ENCODE measurements around the gene BRAT1. TPM values are rescaled to one million over a fixed set of nuclear protein-coding genes. Genes with fewer than 3 reads are reported as not detected.

The BRAT1 gene
- total RNA-seq, 1 experiment from 2014 or later, result 50.0 TPM

DNA sequence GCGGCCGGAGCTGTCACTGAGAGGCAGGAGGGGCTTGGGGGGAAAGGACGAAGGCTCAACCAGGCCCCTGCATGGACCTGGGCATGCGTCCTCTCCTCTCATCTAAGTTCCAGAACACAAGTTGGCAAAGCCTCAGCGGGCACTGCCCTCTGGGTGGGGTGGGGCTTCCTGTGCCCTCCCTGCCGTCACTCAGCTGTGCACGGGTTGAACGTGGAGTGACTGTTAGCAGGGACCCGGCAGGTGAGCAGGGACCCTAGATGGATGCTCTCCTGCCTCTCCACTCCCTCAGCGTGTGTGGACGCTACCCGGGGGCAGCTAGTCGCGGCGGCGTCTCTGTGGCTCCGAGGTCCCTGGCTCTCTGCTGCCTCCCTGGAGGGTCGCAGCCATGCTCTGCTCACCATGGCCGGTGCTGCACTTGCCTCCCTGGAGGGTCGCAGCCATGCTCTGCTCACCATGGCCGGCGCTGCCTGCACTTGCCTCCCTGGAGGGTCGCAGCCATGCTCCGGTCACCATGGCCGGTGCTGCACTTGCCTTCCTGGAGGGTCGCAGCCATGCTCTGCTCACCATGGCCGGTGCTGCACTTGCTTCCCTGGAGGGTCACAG is 40.0 kb upstream of the BRAT1 start:
- ChIA-PET POLR2A (no interaction called here), CTCF (interaction anchor here (1.3 to 3.9 kb wide), 4 partner anchors 10 to 126 kb away, joined by 3 to 14 read pairs (median 5); no protein-coding TSS in a partner anchor)
- Mint-ChIP-seq H3K27me3 (ENCODE audit: low read depth) (no peaks in the 10 kb centered on the region), H3K27ac (no peak overlapping the region), H3K36me3 (no peaks in the 10 kb centered on the region), H3K9me3 (no peaks in the 10 kb centered on the region), H3K4me3 (no peak overlapping the region), H3K4me1 (no peaks in the 10 kb centered on the region)
- DNase-seq (ENCODE audit: low spot score) (no peak), ATAC-seq (no peak)
- TF ChIP-seq KAT7 (CRISPR knock-in tag; IDR thresholded peaks at IDR 0.05; ENCODE audit: borderline replicate concordance) (no peak), ZNF416 (CRISPR knock-in tag; IDR thresholded peaks at IDR 0.05) (no peak), GRHL2 (CRISPR knock-in tag; IDR thresholded peaks at IDR 0.05; ENCODE audit: insufficient replicate concordance, severe bottlenecking) (no peak), ZNF263 (CRISPR knock-in tag; IDR thresholded peaks at IDR 0.05; ENCODE audit: low read depth) (no peak)
- TF ChIP-seq, protein P1, sequence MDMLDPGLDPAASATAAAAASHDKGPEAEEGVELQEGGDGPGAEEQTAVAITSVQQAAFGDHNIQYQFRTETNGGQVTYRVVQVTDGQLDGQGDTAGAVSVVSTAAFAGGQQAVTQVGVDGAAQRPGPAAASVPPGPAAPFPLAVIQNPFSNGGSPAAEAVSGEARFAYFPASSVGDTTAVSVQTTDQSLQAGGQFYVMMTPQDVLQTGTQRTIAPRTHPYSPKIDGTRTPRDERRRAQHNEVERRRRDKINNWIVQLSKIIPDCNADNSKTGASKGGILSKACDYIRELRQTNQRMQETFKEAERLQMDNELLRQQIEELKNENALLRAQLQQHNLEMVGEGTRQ (CRISPR knock-in tag; IDR thresholded peaks at IDR 0.05), result no peak
- TF ChIP-seq, protein P2, sequence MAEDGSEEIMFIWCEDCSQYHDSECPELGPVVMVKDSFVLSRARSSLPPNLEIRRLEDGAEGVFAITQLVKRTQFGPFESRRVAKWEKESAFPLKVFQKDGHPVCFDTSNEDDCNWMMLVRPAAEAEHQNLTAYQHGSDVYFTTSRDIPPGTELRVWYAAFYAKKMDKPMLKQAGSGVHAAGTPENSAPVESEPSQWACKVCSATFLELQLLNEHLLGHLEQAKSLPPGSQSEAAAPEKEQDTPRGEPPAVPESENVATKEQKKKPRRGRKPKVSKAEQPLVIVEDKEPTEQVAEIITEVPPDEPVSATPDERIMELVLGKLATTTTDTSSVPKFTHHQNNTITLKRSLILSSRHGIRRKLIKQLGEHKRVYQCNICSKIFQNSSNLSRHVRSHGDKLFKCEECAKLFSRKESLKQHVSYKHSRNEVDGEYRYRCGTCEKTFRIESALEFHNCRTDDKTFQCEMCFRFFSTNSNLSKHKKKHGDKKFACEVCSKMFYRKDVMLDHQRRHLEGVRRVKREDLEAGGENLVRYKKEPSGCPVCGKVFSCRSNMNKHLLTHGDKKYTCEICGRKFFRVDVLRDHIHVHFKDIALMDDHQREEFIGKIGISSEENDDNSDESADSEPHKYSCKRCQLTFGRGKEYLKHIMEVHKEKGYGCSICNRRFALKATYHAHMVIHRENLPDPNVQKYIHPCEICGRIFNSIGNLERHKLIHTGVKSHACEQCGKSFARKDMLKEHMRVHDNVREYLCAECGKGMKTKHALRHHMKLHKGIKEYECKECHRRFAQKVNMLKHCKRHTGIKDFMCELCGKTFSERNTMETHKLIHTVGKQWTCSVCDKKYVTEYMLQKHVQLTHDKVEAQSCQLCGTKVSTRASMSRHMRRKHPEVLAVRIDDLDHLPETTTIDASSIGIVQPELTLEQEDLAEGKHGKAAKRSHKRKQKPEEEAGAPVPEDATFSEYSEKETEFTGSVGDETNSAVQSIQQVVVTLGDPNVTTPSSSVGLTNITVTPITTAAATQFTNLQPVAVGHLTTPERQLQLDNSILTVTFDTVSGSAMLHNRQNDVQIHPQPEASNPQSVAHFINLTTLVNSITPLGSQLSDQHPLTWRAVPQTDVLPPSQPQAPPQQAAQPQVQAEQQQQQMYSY (CRISPR knock-in tag; IDR thresholded peaks at IDR 0.05), result no peak
- TF ChIP-seq, protein P3, sequence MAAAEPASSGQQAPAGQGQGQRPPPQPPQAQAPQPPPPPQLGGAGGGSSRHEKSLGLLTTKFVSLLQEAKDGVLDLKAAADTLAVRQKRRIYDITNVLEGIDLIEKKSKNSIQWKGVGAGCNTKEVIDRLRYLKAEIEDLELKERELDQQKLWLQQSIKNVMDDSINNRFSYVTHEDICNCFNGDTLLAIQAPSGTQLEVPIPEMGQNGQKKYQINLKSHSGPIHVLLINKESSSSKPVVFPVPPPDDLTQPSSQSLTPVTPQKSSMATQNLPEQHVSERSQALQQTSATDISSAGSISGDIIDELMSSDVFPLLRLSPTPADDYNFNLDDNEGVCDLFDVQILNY (CRISPR knock-in tag; IDR thresholded peaks at IDR 0.05), result no peak

DNA sequence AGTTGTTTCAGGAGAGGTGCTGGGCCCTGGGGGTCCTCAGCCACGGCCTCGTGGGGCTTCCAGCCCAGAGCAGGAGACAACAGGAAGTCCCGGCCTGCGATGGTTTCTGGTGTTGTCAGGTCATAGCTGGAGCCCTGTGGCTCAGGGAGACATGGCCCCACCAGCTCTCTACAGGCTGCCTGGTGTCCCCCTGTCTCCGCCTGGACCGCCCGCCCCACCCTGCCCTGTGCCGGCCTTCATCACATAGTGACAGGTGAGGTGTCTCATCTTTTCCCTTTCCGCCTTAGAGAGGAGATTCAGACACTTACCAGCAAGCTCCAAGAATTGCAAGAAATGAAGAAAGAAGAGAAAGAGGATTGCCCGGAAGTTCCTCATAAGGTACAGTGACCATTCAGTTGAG is 39.3 kb upstream of the BRAT1 start:
- DNase-seq (ENCODE audit: low spot score) (no peak), ATAC-seq (no peak)
- Mint-ChIP-seq H3K27ac (no peak overlapping the region; the same call in 1 of the 2 replicates), H3K36me3 (no peaks in the 10 kb centered on the region), H3K27me3 (ENCODE audit: low read depth) (no peaks in the 10 kb centered on the region), H3K4me3 (no peak overlapping the region), H3K4me1 (no peaks in the 10 kb centered on the region), H3K9me3 (no peaks in the 10 kb centered on the region)
- no peak for TF ChIP-seq CBFB (CRISPR knock-in tag; IDR thresholded peaks at IDR 0.05; ENCODE audit: low read depth)
- no peak for TF ChIP-seq NFE2L1 (CRISPR knock-in tag; IDR thresholded peaks at IDR 0.05)
- CTCF ChIA-PET, result interaction anchor here (1.3 to 1.9 kb wide), 3 partner anchors 10 to 126 kb away, joined by 3 to 6 read pairs (median 4); no protein-coding TSS in a partner anchor
- POLR2A ChIA-PET, result no interaction called here

DNA sequence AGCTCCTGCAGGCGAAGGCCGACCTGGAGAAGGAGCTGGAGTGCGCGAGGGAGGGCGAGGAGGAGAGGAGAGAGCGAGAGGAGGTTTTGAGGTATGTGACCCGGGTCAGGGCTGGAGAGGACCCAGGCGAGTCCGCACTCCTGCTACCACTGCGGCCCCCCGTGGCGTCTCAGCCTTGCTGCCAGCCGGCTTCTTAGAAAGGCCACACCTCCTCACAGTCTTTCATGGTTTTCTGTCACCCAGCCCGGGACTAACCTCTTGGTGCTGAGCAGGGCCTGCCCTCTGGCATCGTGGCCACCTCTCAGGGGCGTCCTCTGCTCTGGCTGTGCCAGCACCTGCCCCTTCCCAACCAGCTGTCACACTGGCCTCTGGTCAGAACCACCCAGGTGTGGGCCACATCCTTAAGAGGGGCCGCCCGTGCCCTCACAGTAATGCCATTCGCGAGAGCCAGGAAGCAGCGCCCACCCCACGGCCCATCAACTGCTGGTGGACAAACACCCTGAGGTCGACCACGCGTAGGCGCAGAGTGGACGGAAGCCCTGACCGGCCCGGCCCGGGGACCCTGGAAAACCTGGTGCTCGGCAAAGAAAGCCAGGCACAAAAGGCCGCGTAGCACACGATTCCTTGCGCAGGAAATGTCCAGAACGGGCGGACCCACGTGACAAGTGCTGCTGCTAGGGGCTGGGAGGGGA is 37.9 kb upstream of the BRAT1 start:
- Mint-ChIP-seq H3K4me3 (no peak overlapping the region), H3K27ac (peak overlapping the region; percentile 80), H3K36me3 (no peaks in the 10 kb centered on the region), H3K27me3 (ENCODE audit: low read depth) (no peaks in the 10 kb centered on the region), H3K4me1 (no peaks in the 10 kb centered on the region), H3K9me3 (no peaks in the 10 kb centered on the region)
- CTCF ChIA-PET, result interaction anchor here (1.9 kb wide), 1 partner anchor 8 kb away, joined by 6 read pairs; no protein-coding TSS in a partner anchor
- POLR2A ChIA-PET, result no interaction called here
- no peak for DNase-seq (ENCODE audit: low spot score)
- no peak for ATAC-seq
- TF ChIP-seq, protein P4, sequence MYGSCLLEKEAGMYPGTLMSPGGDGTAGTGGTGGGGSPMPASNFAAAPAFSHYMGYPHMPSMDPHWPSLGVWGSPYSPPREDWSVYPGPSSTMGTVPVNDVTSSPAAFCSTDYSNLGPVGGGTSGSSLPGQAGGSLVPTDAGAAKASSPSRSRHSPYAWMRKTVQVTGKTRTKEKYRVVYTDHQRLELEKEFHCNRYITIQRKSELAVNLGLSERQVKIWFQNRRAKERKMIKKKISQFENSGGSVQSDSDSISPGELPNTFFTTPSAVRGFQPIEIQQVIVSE (CRISPR knock-in tag; IDR thresholded peaks at IDR 0.05; ENCODE audit: borderline replicate concordance), result no peak
- TF ChIP-seq, protein P2 (CRISPR knock-in tag; IDR thresholded peaks at IDR 0.05), result no peak
- TF ChIP-seq SMAD4 (CRISPR knock-in tag; IDR thresholded peaks at IDR 0.05) (no peak), ZNF138 (CRISPR knock-in tag; conservative IDR thresholded peaks at IDR 0.05) (no peak), RORB (CRISPR knock-in tag; IDR thresholded peaks at IDR 0.05) (no peak), MXD4 (CRISPR knock-in tag; IDR thresholded peaks at IDR 0.05; ENCODE audit: borderline replicate concordance) (no peak)
- TF ChIP-seq, protein P5, sequence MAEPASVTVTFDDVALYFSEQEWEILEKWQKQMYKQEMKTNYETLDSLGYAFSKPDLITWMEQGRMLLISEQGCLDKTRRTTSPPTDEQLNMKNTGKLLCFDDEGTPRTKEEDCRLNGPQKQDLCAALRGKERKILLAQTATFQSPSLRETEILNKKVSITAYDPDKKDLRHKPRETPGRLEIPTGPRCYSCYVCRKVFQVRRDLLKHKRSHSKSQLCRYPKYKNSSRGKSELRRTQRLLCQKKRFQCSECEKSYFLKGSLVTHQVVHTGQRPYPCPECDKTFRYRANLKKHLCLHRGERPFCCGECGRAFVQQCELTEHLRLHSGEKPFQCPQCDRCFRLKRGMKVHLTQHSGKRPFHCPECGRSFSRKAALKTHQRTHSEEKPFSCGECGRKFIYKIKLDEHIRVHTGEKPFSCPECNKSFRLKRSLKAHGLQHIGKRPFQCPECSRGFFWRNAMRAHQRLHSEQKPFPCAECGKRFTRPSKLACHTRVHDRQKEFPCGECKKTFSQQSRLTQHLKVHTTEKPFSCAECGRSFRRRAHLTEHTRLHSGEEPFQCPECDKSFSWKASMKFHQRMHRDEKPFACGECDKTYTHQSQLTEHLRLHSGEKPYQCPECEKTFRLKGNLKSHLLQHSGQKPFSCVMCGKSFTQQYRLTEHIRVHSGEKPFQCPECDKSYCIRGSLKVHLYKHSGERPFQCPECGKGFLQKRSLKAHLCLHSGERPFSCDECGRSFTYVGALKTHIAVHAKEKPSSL (CRISPR knock-in tag; conservative IDR thresholded peaks at IDR 0.05), result no peak

Data from WTC11 (cell line).